GM12801 (cell line): Measurements from ENCODE around the gene RHOV.

Experiments used
- TF ChIP-seq, protein P1 (sequence below): IDR thresholded peaks from one replicate; pipeline ENCODE4 v1.5.1; 2011; ENCODE audit warnings: control low read depth; ENCODE audit not compliant: insufficient read length; ENCODE audit errors: extremely low read depth

Gene RHOV

GRCh38 chr15:40911141-40911540, 37.1 kb upstream of the RHOV start:
- TF ChIP-seq, protein P1, sequence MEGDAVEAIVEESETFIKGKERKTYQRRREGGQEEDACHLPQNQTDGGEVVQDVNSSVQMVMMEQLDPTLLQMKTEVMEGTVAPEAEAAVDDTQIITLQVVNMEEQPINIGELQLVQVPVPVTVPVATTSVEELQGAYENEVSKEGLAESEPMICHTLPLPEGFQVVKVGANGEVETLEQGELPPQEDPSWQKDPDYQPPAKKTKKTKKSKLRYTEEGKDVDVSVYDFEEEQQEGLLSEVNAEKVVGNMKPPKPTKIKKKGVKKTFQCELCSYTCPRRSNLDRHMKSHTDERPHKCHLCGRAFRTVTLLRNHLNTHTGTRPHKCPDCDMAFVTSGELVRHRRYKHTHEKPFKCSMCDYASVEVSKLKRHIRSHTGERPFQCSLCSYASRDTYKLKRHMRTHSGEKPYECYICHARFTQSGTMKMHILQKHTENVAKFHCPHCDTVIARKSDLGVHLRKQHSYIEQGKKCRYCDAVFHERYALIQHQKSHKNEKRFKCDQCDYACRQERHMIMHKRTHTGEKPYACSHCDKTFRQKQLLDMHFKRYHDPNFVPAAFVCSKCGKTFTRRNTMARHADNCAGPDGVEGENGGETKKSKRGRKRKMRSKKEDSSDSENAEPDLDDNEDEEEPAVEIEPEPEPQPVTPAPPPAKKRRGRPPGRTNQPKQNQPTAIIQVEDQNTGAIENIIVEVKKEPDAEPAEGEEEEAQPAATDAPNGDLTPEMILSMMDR: no peak

- TF ChIP-seq, protein P1: no peak
These were observed 35.9 kb upstream of the RHOV start for GRCh38 chr15:40909662-40910630.

GRCh38 chr15:40908095-40908494, 34.1 kb upstream of the RHOV start:
- TF ChIP-seq, protein P1: no peak

GRCh38 chr15:40906991-40907802, 33.2 kb upstream of the RHOV start:
- TF ChIP-seq, protein P1: no peak

- TF ChIP-seq, protein P1: no peak
These were observed 32.3 kb upstream of the RHOV start for GRCh38 chr15:40906091-40906990.

GRCh38 chr15:40904552-40905201, 30.6 kb upstream of the RHOV start:
- TF ChIP-seq, protein P1: no peak
